ENCODE results near the gene FAM3B.

DNA sequence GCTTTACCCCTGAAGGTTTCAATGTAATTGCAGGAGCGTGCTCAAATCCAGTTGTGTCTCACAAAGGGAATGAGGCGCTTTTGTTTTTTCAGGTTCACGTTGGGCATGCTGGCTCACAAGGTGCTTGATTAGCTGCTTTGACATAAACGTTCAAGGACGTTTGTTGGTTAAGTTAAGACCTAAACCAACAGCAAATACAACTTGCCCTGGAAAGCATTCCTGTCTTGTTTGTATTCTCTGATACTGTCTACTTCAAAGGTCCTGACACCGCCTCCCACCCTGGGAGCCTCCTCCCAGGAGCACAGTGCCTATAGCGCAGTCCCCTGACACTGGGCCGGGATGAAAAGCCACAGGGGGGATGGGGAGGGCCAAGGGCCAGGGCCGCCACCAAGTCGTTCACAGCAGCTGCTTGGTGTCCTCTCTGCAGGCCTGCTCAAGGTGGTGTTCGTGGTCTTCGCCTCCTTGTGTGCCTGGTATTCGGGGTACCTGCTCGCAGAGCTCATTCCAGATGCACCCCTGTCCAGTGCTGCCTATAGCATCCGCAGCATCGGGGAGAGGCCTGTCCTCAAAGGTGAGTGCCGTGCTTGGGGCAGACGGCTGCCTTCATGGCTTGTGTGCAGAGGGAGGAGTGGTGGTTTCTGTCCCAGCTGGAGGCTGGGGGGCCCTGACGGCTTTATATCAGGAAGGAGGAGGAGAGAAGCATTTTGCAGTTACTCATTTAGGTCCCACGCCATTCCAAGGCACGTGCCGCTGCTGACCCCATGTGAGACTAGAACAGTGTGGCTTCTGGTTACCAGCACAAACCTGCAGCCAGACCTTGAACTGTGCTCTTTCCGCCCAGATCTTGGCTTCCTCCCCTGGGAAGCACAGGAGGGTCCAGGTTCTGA, 6.1 kb downstream of the FAM3B start:
- TF ChIP-seq EGR1 (IDR thresholded peaks at IDR 0.05) (no peak), RAD21 (IDR thresholded peaks at IDR 0.05; ENCODE audit: low read depth) (no peak)
